Nasal cavity respiratory epithelium epithelial cell of viscerocranial mucosa (primary cell): ENCODE results near the gene FOXI1. TPM values are rescaled to one million over a fixed set of nuclear protein-coding genes. Genes with fewer than 3 reads are reported as not detected.

Experiments used
- total RNA-seq: library from RNA; depleted of rRNA; stranded (reverse); fragments of >200 nt; gene quantifications from 2 replicates; pipeline ENCODE4 v1.2.3, GENCODE V29; 2014

The FOXI1 gene
- not detected in 2 replicates for total RNA-seq

DNA sequence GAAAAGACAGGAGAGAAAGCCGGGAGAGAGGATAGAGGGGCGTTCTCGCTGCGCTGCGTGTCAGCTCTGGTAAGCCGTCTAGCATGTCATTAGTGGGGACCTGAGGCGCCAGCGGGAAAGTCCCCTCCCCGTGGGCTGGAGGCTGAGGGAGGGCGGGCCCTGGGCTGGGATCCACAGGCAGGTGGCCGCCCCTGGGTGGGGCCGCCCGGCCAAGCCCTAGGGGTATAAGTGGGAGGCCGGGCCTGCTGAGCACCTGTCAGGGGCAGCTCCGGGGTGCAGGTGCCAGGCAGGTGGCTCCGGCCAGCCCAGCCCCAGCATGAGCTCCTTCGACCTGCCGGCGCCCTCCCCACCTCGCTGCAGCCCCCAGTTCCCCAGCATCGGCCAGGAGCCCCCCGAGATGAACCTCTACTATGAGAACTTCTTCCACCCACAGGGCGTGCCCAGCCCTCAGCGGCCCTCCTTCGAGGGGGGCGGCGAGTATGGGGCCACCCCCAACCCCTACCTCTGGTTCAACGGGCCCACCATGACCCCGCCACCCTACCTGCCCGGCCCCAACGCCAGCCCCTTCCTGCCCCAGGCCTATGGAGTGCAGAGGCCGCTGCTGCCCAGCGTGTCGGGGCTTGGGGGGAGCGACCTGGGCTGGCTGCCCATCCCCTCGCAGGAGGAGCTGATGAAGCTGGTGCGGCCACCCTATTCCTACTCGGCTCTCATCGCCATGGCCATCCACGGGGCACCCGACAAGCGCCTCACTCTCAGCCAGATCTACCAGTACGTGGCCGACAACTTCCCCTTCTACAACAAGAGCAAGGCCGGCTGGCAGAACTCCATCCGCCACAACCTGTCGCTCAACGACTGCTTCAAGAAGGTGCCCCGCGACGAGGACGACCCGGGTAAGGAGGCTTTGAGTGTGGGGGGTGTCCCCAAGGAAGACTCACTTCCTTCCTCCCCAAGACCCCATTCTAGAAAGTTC lies at the start of gene FOXI1:
TSS of gene FOXI1 (plus strand) at position 256 of the 970 bp plus-strand sequence. CDS start at position 317, 61 bp downstream.

Other genes starting within 250 kb of the FOXI1 start
- gene INSYN2B, start 125.4 kb upstream of the FOXI1 start, total RNA-seq: 0.07 and 1.4 TPM in 2 replicates
- not detected in 2 replicates for gene C5orf58, start 127.1 kb downstream of the FOXI1 start, total RNA-seq
- gene LCP2, start 191.9 kb downstream of the FOXI1 start, total RNA-seq: not detected in 2 replicates